T-cell (primary cell): Measurements from ENCODE around the gene CPEB1. TPM values are rescaled to one million over a fixed set of nuclear protein-coding genes. Genes with fewer than 3 reads are reported as not detected.

Experiments
- ATAC-seq, 4 experiments: fragments of 200-7000 bp in 3 of 4; fragments of 150-1000 bp in 1 of 4; cut with Tn5 transposase; replicated peaks in 1 of 4; 1 replicate in 3 of 4; 2 replicates in 1 of 4; pipeline ENCODE4 v1.10.0; 2021; ENCODE audit warnings: moderate library complexity in 3 of 4, mild to moderate bottlenecking in 2 of 4, moderate number of reproducible peaks in 1 of 4
- CTCF ChIA-PET, 2 donors: fragments of 300-600 bp; sonication (Branson Sonifier 250); formaldehyde crosslinking; loops; one replicate each; lab custom pipeline; 2022; ENCODE audit warnings: antibody characterized with exemption in 2 of 2; lab: Charles Lee
- POLR2A ChIA-PET, 2 donors: fragments of 300-600 bp; sonication (Branson Sonifier 250); formaldehyde crosslinking; loops; one replicate each; lab custom pipeline; 2022; ENCODE audit warnings: antibody characterized with exemption in 2 of 2; lab: Charles Lee
- DNase-seq, 35 experiments: peaks; one replicate each; pipeline versions ENCODE4 v3.0.0 to v3.0.0-alpha.2; 2013 to 2023
- H3K27ac ChIP-seq: one replicate; pipeline ENCODE4 v1.5.1; 2013; ENCODE audit warnings: low read length
- H3K27me3 ChIP-seq, 2 experiments: replicated peaks in 1 of 2; 1 replicate in 1 of 2; 2 replicates in 1 of 2; pipeline versions ENCODE4 v1.6.1 to v1.7.0; 2013; ENCODE audit warnings: low read length in 1 of 2, mixed read lengths in 1 of 2; ENCODE audit not compliant: control insufficient read depth in 2 of 2, insufficient read depth in 2 of 2; ENCODE audit errors: extremely low read depth in 1 of 2
- H3K36me3 ChIP-seq, 2 donors: 1 replicate in 1 of 2; 2 replicates in 1 of 2; pipeline versions ENCODE4 v1.6.1 to v1.7.0; 2013; ENCODE audit warnings: low read length in 1 of 2; ENCODE audit not compliant: control insufficient read depth in 2 of 2, insufficient read depth in 1 of 2; ENCODE audit errors: extremely low read depth in 1 of 2
- H3K4me1 ChIP-seq, 2 experiments: 1 replicate in 1 of 2; 2 replicates in 1 of 2; pipeline versions ENCODE4 v1.6.1 to v1.7.0; 2013; ENCODE audit warnings: low read length in 2 of 2, mixed read lengths in 1 of 2; ENCODE audit not compliant: insufficient read depth in 2 of 2, control insufficient read depth in 1 of 2; ENCODE audit errors: extremely low read depth in 1 of 2
- H3K4me3 ChIP-seq, 2 donors: 1 replicate in 1 of 2; 2 replicates in 1 of 2; pipeline versions ENCODE4 v1.5.1 to v1.7.0; 2013; ENCODE audit warnings: mild to moderate bottlenecking in 2 of 2, low read length in 1 of 2, moderate library complexity in 1 of 2; ENCODE audit not compliant: control insufficient read depth in 1 of 2; ENCODE audit errors: extremely low read depth in 1 of 2
- H3K9me3 ChIP-seq: 2 replicates; pipeline ENCODE4 v1.7.0; 2013
- H3K27ac Mint-ChIP-seq, 2 donors: one replicate each; pipeline ENCODE4 v1.8.0; 2020 to 2021; ENCODE audit warnings: mild to moderate bottlenecking in 2 of 2, mixed read lengths in 2 of 2
- H3K27me3 Mint-ChIP-seq, 2 donors: one replicate each; pipeline ENCODE4 v1.8.0; 2021 to 2022; ENCODE audit warnings: mixed read lengths in 2 of 2
- H3K36me3 Mint-ChIP-seq: one replicate; pipeline ENCODE4 v1.8.0; 2021; ENCODE audit warnings: mixed read lengths
- H3K4me1 Mint-ChIP-seq, 3 donors: one replicate each; pipeline ENCODE4 v1.8.0; 2020 to 2022; ENCODE audit warnings: mixed read lengths in 3 of 3, mild to moderate bottlenecking in 1 of 3
- H3K4me3 Mint-ChIP-seq, 3 donors: one replicate each; pipeline ENCODE4 v1.8.0; 2020 to 2022; ENCODE audit warnings: mild to moderate bottlenecking in 3 of 3, mixed read lengths in 3 of 3, moderate library complexity in 3 of 3
- H3K9me3 Mint-ChIP-seq, 3 donors: one replicate each; pipeline ENCODE4 v1.8.0; 2020 to 2022; ENCODE audit warnings: mixed read lengths in 3 of 3
- WGBS: methylation state at CpG from one replicate; pipeline ENCODE4 v1.1.5; 2013; ENCODE audit warnings: missing lambda C conversion rate; ENCODE audit not compliant: insufficient coverage; 5-methylcytosine and 5-hydroxymethylcytosine counted together
- total RNA-seq, 35 experiments: library from RNA in 6 of 35; stranded (reverse) in 6 of 35; fragments of 120-200 nt in 1 of 35; gene quantifications; one replicate each; pipeline versions ENCODE4 v1.2.1 to v1.2.4 and lab custom pipeline; 2013 to 2026

CPEB1 gene
- total RNA-seq, 5 donors from 2014 or later (not counting 1 experiment from before 2014, with no cell fraction given), result 0.33 to 1.3 (median 0.93) TPM

- DNase-seq, result no peak
- Mint-ChIP-seq H3K27ac (no peak overlapping the region), H3K27me3 (no peaks in the 10 kb centered on the region), H3K36me3 (peaks cover 4% of the 10 kb centered on the region), H3K9me3 (no peaks in the 10 kb centered on the region), H3K4me1 (peaks cover 6 to 11% (median 9%) of the 10 kb centered on the region in 3 donors), H3K4me3 (no peak overlapping the region)
- Histone ChIP-seq H3K27ac (no peak overlapping the region), H3K36me3 (no peaks in the 10 kb centered on the region), H3K9me3 (no peaks in the 10 kb centered on the region), H3K4me1 (peaks cover 2 to 9% of the 10 kb centered on the region in 2 experiments), H3K4me3 (no peak overlapping the region), H3K27me3 (peaks cover 6 to 10% of the 10 kb centered on the region in 2 experiments)
- WGBS, result 17% methylated on average over 1 of the region's 3 CpGs
- POLR2A ChIA-PET, result no interaction called here
- CTCF ChIA-PET, result no interaction called here
- ATAC-seq, result no peak
These were observed 102.2 kb downstream of the CPEB1 start for GRCh38 chr15:82545002-82545401.

GRCh38 chr15:82544431-82544830 is 102.7 kb downstream of the CPEB1 start:
- Mint-ChIP-seq H3K9me3 (no peaks in the 10 kb centered on the region), H3K4me1 (peaks cover 8 to 11% (median 11%) of the 10 kb centered on the region in 3 donors), H3K27ac (no peak overlapping the region), H3K4me3 (no peak overlapping the region), H3K36me3 (peaks cover 4% of the 10 kb centered on the region), H3K27me3 (no peaks in the 10 kb centered on the region)
- H3K36me3 ChIP-seq, result no peaks in the 10 kb centered on the region
- ChIA-PET CTCF (no interaction called here), POLR2A (no interaction called here)
- peaks cover 2 to 14% of the 10 kb centered on the region in 2 experiments for H3K4me1 ChIP-seq
- no peak overlapping the region for H3K4me3 ChIP-seq
- WGBS, result 92% methylated on average over 7 of the region's 9 CpGs
- no peak overlapping the region for H3K27ac ChIP-seq
- peaks cover 3 to 10% of the 10 kb centered on the region in 2 experiments for H3K27me3 ChIP-seq
- no peaks in the 10 kb centered on the region for H3K9me3 ChIP-seq
- no peak for DNase-seq
- no peak for ATAC-seq

GRCh38 chr15:82543160-82543559 is 104.0 kb downstream of the CPEB1 start:
- WGBS, result no CpG with 5 or more reads among the region's 2 CpGs
- CTCF ChIA-PET, result interaction anchor here (0.6 to 0.9 kb wide), 3 partner anchors 12 to 1065 kb away, joined by 3 to 10 read pairs (median 3); no protein-coding TSS in a partner anchor
- Histone ChIP-seq H3K27me3 (peaks cover 0 to 10% of the 10 kb centered on the region in 2 experiments), H3K4me1 (peaks cover 2 to 25% of the 10 kb centered on the region in 2 experiments), H3K4me3 (no peak overlapping the region), H3K36me3 (peaks cover 0 to 8% of the 10 kb centered on the region in 2 donors), H3K9me3 (no peaks in the 10 kb centered on the region), H3K27ac (no peak overlapping the region)
- Mint-ChIP-seq H3K4me3 (peak overlapping the region in 1 of 3 donors; percentile 17), H3K27ac (no peak overlapping the region), H3K36me3 (peaks cover 14% of the 10 kb centered on the region), H3K9me3 (no peaks in the 10 kb centered on the region), H3K4me1 (peaks cover 20 to 24% (median 22%) of the 10 kb centered on the region in 3 donors), H3K27me3 (no peaks in the 10 kb centered on the region)
- ATAC-seq, result no peak
- POLR2A ChIA-PET, result no interaction called here
- peak in 5 of 35 experiments; percentile 12 to 34 (median 18) for DNase-seq

GRCh38 chr15:82540984-82541431 is 106.2 kb downstream of the CPEB1 start:
- CTCF ChIA-PET, result interaction anchor here (1.2 to 2.4 kb wide), 5 partner anchors 10 to 471 kb away, joined by 3 to 17 read pairs (median 4); partner anchors contain the start of gene RAMAC (in 1 of the 2)
- ATAC-seq, result no peak
- Mint-ChIP-seq H3K9me3 (no peaks in the 10 kb centered on the region), H3K36me3 (peaks cover 30% of the 10 kb centered on the region), H3K27me3 (no peaks in the 10 kb centered on the region), H3K27ac (peak overlapping the region; percentile 97), H3K4me1 (peaks cover 29 to 37% (median 35%) of the 10 kb centered on the region in 3 donors), H3K4me3 (peak overlapping the region; percentile 90 to 95 (median 93))
- Histone ChIP-seq H3K36me3 (peaks cover 6 to 29% of the 10 kb centered on the region in 2 donors), H3K4me1 (peaks cover 2 to 25% of the 10 kb centered on the region in 2 experiments), H3K9me3 (no peaks in the 10 kb centered on the region), H3K27me3 (peaks cover 0 to 5% of the 10 kb centered on the region in 2 experiments), H3K27ac (peak overlapping the region; percentile 85), H3K4me3 (peak overlapping the region; percentile 68 to 81)
- POLR2A ChIA-PET, result interaction anchor here (0.5 to 1.2 kb wide), 4 partner anchors 10 to 1541 kb away, joined by 3 to 8 read pairs (median 5); no protein-coding TSS in a partner anchor
- WGBS, result 47% methylated on average over 11 of the region's 11 CpGs
- DNase-seq, result no peak

GRCh38 chr15:82540055-82540983 is 106.8 kb downstream of the CPEB1 start, which contains the start of gene RPS17:
Gene RPS17, minus strand, starts transcription at chr15:82540457. Its CDS starts 29 bp downstream, at chr15:82540428.
- WGBS, result under 1% methylated on average over 73 of the region's 81 CpGs
- H3K4me1 ChIP-seq, result peaks cover 2 to 25% of the 10 kb centered on the region in 2 experiments
- no peaks in the 10 kb centered on the region for H3K9me3 Mint-ChIP-seq

More at GRCh38 chr15:82540055-82540983, 106.8 kb downstream of the CPEB1 start, which contains the start of gene RPS17:
- peaks cover 29 to 37% (median 35%) of the 10 kb centered on the region in 3 donors for H3K4me1 Mint-ChIP-seq
- ChIA-PET POLR2A (interaction anchor here (0.5 to 1.2 kb wide), 5 partner anchors 9 to 1540 kb away, joined by 3 to 8 read pairs (median 5); no protein-coding TSS in a partner anchor), CTCF (interaction anchor here (0.6 to 2.4 kb wide), 7 partner anchors 9 to 1254 kb away, joined by 3 to 17 read pairs (median 4); partner anchors contain the start of gene RAMAC (in 1 of the 2))
- peaks cover 34% of the 10 kb centered on the region for H3K36me3 Mint-ChIP-seq
- H3K4me3 Mint-ChIP-seq, result peak within 1 kb of the TSS; percentile 90 to 95 (median 93)
- Histone ChIP-seq H3K27me3 (peaks cover 0 to 5% of the 10 kb centered on the region in 2 experiments), H3K36me3 (peaks cover 6 to 34% of the 10 kb centered on the region in 2 donors), H3K9me3 (no peaks in the 10 kb centered on the region), H3K27ac (peak within 1 kb of the TSS; percentile 85), H3K4me3 (peak within 1 kb of the TSS; percentile 68 to 81)
- H3K27ac Mint-ChIP-seq, result peak within 1 kb of the TSS; percentile 97
- ATAC-seq (peak; percentile 92 to 97 (median 94)), DNase-seq (peak; percentile 95 to 99 (median 98))
- H3K27me3 Mint-ChIP-seq, result no peaks in the 10 kb centered on the region
